GM12878 (cell line): ENCODE results near the gene ERP27. TPM values are rescaled to one million over a fixed set of nuclear protein-coding genes. Genes with fewer than 3 reads are reported as not detected.

Experiments
- ATAC-seq: fragments of 200-7000 bp; cut with Tn5 transposase; 3 replicates; pipeline ENCODE4 v1.9.1; 2020; ENCODE audit warnings: mild to moderate bottlenecking, moderate library complexity
- BruUV-seq: library from RNA; stranded (reverse); fragments of 400-500 nt; replicated peaks from 2 replicates; lab custom pipeline; 2021; lab: Mats Ljungman, UMichigan
- CTCF ChIA-PET: fragments of 300-600 bp; sonication (Branson Sonifier 250); formaldehyde crosslinking; extraction: SDS; loops from one replicate; lab custom pipeline; 2021; ENCODE audit warnings: inconsistent platforms; lab: Yijun Ruan, JAX
- POLR2A ChIA-PET: fragments of 350-600 bp; formaldehyde crosslinking; extraction: SDS; loops from one replicate; lab custom pipeline; 2021; ENCODE audit warnings: inconsistent platforms; lab: Charles Lee
- RAD21 ChIA-PET: fragments of 300-600 bp; sonication (Branson Sonifier 250); formaldehyde crosslinking; loops from one replicate; lab custom pipeline; 2023; ENCODE audit warnings: antibody characterized with exemption; ENCODE audit not compliant: unreplicated experiment; lab: Charles Lee
- SMC1A ChIA-PET: fragments of 300-600 bp; sonication (Branson Sonifier 250); formaldehyde crosslinking; loops from one replicate; lab custom pipeline; 2023; ENCODE audit not compliant: unreplicated experiment, uncharacterized antibody; lab: Charles Lee
- DNase-seq: peaks from one replicate; pipeline ENCODE4 v3.0.0-alpha.2; 2011; ENCODE audit warnings: low read depth, low spot score
- FAIRE-seq: peaks from 3 replicates; lab custom pipeline; 2011; peaks lifted over from hg19 to GRCh38; lab: Jason Lieb, UNC
- H2AFZ ChIP-seq: 2 replicates; pipeline ENCODE4 v1.6.0; 2011; ENCODE audit warnings: low read depth, low read length, control low read depth; ENCODE audit not compliant: control insufficient read depth
- H3K27ac ChIP-seq: 2 replicates; pipeline ENCODE4 v1.5.1; 2011; ENCODE audit warnings: control low read depth; ENCODE audit not compliant: control insufficient read depth, insufficient read depth
- H3K27me3 ChIP-seq, 2 experiments: replicated peaks in 1 of 2; 2 replicates each; pipeline versions ENCODE4 v1.6.0 to v1.6.1; 2011; ENCODE audit warnings: low read length in 1 of 2; ENCODE audit not compliant: control insufficient read depth in 2 of 2, insufficient read depth in 2 of 2
- H3K36me3 ChIP-seq, 2 experiments: 2 replicates each; pipeline ENCODE4 v1.5.1; 2011; ENCODE audit warnings: low read length in 1 of 2; ENCODE audit not compliant: control insufficient read depth in 2 of 2, insufficient read depth in 2 of 2
- H3K4me1 ChIP-seq: 2 replicates; pipeline ENCODE4 v1.6.1; 2011; ENCODE audit warnings: mild to moderate bottlenecking, low read length, moderate library complexity, mixed read lengths; ENCODE audit not compliant: control insufficient read depth, insufficient read depth
- H3K4me2 ChIP-seq: 2 replicates; pipeline ENCODE4 v1.6.0; 2011; ENCODE audit warnings: control low read depth; ENCODE audit not compliant: control insufficient read depth, insufficient read depth
- H3K4me3 ChIP-seq: fragments of 200-600 bp; sonication (generic); 2 replicates; pipeline ENCODE4 v1.5.1; 2016
- H3K79me2 ChIP-seq: 2 replicates; pipeline ENCODE4 v1.6.0; 2011; ENCODE audit warnings: low read length; ENCODE audit not compliant: control insufficient read depth, insufficient read depth
- H3K9ac ChIP-seq: 2 replicates; pipeline ENCODE4 v1.8.0; 2011; ENCODE audit warnings: low read length, control low read depth, mixed read lengths; ENCODE audit not compliant: control insufficient read depth, insufficient read depth
- H3K9me3 ChIP-seq: replicated peaks from 3 replicates; pipeline ENCODE4 v1.5.1; 2011; ENCODE audit warnings: mild to moderate bottlenecking, low read length; ENCODE audit not compliant: control insufficient read depth, insufficient read depth
- H4K20me1 ChIP-seq: 2 replicates; pipeline ENCODE4 v1.6.0; 2011; ENCODE audit not compliant: control insufficient read depth, insufficient read depth
- BCL11A ChIP-seq: IDR thresholded peaks from 2 replicates; pipeline ENCODE4 v1.6.1; 2011; ENCODE audit warnings: low read depth, low read length
- CEBPB ChIP-seq, 2 experiments: fragments of 150-350 bp in 1 of 2; IDR thresholded peaks; 2 replicates each; pipeline ENCODE4 v1.6.1; 2012 to 2014; ENCODE audit warnings: low read depth in 2 of 2, low read length in 2 of 2, borderline replicate concordance in 1 of 2, inconsistent platforms in 1 of 2
- EP300 ChIP-seq, 2 experiments: fragments of 150-350 bp in 1 of 2; IDR thresholded peaks; 2 replicates each; pipeline ENCODE4 v1.6.1; 2011 to 2012; ENCODE audit warnings: low read depth in 2 of 2, low read length in 2 of 2, borderline replicate concordance in 1 of 2, improper control_type of control experiment in 1 of 2, inconsistent platforms in 1 of 2; ENCODE audit not compliant: control insufficient read depth in 1 of 2
- ESRRA ChIP-seq: IDR thresholded peaks from 2 replicates; pipeline ENCODE4 v1.6.1; 2012; ENCODE audit warnings: mild to moderate bottlenecking, low read length, improper control_type of control experiment
- IKZF1 ChIP-seq: fragments of 450-650 bp; conservative IDR thresholded peaks from 2 replicates; pipeline ENCODE4 v1.6.1; 2017; ENCODE audit warnings: antibody characterized with exemption, mild to moderate bottlenecking
- IRF5 ChIP-seq: fragments of 450-650 bp; IDR thresholded peaks from 2 replicates; pipeline ENCODE4 v1.6.1; 2017; ENCODE audit warnings: borderline replicate concordance
- MYC ChIP-seq: IDR thresholded peaks from 2 replicates; pipeline ENCODE4 v1.6.1; 2011; ENCODE audit warnings: mild to moderate bottlenecking, low read length, moderate library complexity, inconsistent platforms; ENCODE audit not compliant: insufficient read depth, insufficient replicate concordance, insufficient read length, severe bottlenecking
- POU2F2 ChIP-seq: IDR thresholded peaks from 3 replicates; pipeline ENCODE4 v1.6.1; 2011; ENCODE audit warnings: low read depth, mild to moderate bottlenecking, low read length, borderline replicate concordance
- PRDM15 ChIP-seq: fragments of 450-650 bp; formaldehyde crosslinking; IDR thresholded peaks from 2 replicates; pipeline ENCODE4 v1.4.0; 2020; ENCODE audit warnings: mild to moderate bottlenecking, moderate library complexity
- RELB ChIP-seq: fragments of 450-650 bp; IDR thresholded peaks from 2 replicates; pipeline ENCODE4 v1.6.1; 2017; ENCODE audit warnings: low read depth, mild to moderate bottlenecking, moderate library complexity
- SMC3 ChIP-seq: IDR thresholded peaks from 2 replicates; pipeline ENCODE4 v1.6.1; 2011; ENCODE audit warnings: low read length, improper control_type of control experiment, borderline replicate concordance
- ZBTB11 ChIP-seq: fragments of 450-650 bp; formaldehyde crosslinking; IDR thresholded peaks from 2 replicates; pipeline ENCODE4 v1.5.0; 2022; ENCODE audit warnings: mild to moderate bottlenecking, missing genetic modification characterization
- WGBS: methylation state at CpG from one replicate; pipeline ENCODE4 v1.1.6; 2016; ENCODE audit warnings: low lambda C conversion rate; ENCODE audit not compliant: insufficient replicate concordance, insufficient coverage; ENCODE audit errors: missing lambda C conversion rate; 5-methylcytosine and 5-hydroxymethylcytosine counted together
- in situ Hi-C: fragments of 300-500 bp; cut with MboI; formaldehyde crosslinking; loops from 9 replicates; pipeline ENCODE4 v1.14.3; 2018; ENCODE audit warnings: mixed read lengths
- intact Hi-C: fragments of 100-400 bp; cut with micrococcal nuclease; formaldehyde crosslinking; loops from one replicate; pipeline ENCODE4 v1.14.2; 2022; ENCODE audit not compliant: unreplicated experiment
- polyA plus RNA-seq, 11 experiments: library from polyadenylated mRNA; depleted of rRNA in 4 of 11; unstranded in 6 of 11; stranded (reverse) in 5 of 11; fragments of >200 nt; fragmentation: Nextera tagmentation in 4 of 11; fragmentation: Illumina TruSeq in 1 of 11; extraction: Ambion mirVana in 4 of 11; extraction: Trizol in 1 of 11; gene quantifications; 1 replicate in 1 of 11; 2 replicates in 10 of 11; pipeline versions ENCODE4 v1.2.1 to v1.2.3, GENCODE V29; 2011 to 2016; ENCODE audit warnings: inconsistent platforms in 2 of 11, missing spikeins in 2 of 11, low read depth in 1 of 11
- total RNA-seq, 4 experiments: library from RNA; depleted of rRNA in 3 of 4; stranded (reverse); fragments of >200 nt in 3 of 4; fragmentation: Illumina TruSeq in 1 of 4; extraction: Trizol in 1 of 4; gene quantifications; 2 replicates each; pipeline versions ENCODE4 v1.2.1 to v1.2.3, GENCODE V29; 2013 to 2021

ERP27 gene
- total and polyA plus RNA-seq, 10 of the 15 experiments (the other 5 are each of a cell fraction or from before 2014, with no cell fraction given) = 0.91 to 2.4 (median 1.4) TPM

GRCh38 chr12:14890701-14891100 is 47.6 kb downstream of the ERP27 start (continued):
- TF ChIP-seq IKZF1 (no peak), CEBPB (IDR thresholded peaks at IDR 0.05; ENCODE audit: borderline replicate concordance in 1 of 2, low read depth in 2 of 2, low read length in 2 of 2) (no peak), POU2F2 (no peak), ZBTB11 (no peak), BCL11A (no peak)

GRCh38 chr12:14886271-14886670 is 52.1 kb downstream of the ERP27 start:
- POLR2A ChIA-PET = no interaction called here
- in situ Hi-C loops (no loop called here), intact Hi-C loops (no loop called here)
- Histone ChIP-seq H3K9me3 (no peaks in the 10 kb centered on the region), H4K20me1 (no peaks in the 10 kb centered on the region), H3K27me3 (no peaks in the 10 kb centered on the region; a peak in 3 of 4 replicates), H3K4me1 (peaks cover 9% of the 10 kb centered on the region; the same call in 1 of the 2 replicates), H3K79me2 (no peaks in the 10 kb centered on the region), H3K4me3 (no peak overlapping the region), H2AFZ (no peak overlapping the region), H3K36me3 (no peaks in the 10 kb centered on the region), H3K4me2 (no peak overlapping the region), H3K27ac (no peak overlapping the region), H3K9ac (no peak overlapping the region)
- SMC1A ChIA-PET = interaction anchor here (0.7 to 1.8 kb wide), 6 partner anchors 9 to 109 kb away, joined by 3 to 12 read pairs (median 4); no protein-coding TSS in a partner anchor
- WGBS = 72% methylated on average over 6 of the region's 6 CpGs
- no peak for FAIRE-seq
- RAD21 ChIA-PET = interaction anchor here (0.9 kb wide), 1 partner anchor 70 kb away, joined by 3 read pairs; no protein-coding TSS in a partner anchor
- CTCF ChIA-PET = interaction anchor here (1.0 to 1.3 kb wide), 2 partner anchors 16 to 109 kb away, joined by 4 to 5 read pairs; no protein-coding TSS in a partner anchor
- BruUV-seq = no TSS peak
- no peak for DNase-seq
- ATAC-seq = no peak
- TF ChIP-seq SMC3 (no peak), MYC (no peak), RELB (no peak), ESRRA (no peak), PRDM15 (no peak), IRF5 (no peak), EP300 (IDR thresholded peaks at IDR 0.05; ENCODE audit: borderline replicate concordance in 1 of 2, control insufficient read depth in 1 of 2, low read depth in 2 of 2, low read length in 2 of 2) (no peak)
